IPS DF 4.7 (cell line): ENCODE results near the gene USP48.

ENCODE experiments used
- DNase-seq: peaks from one replicate; pipeline ENCODE4 v3.0.0-alpha.2; 2013; ENCODE audit warnings: low spot score; ENCODE audit errors: extremely low read depth

USP48 gene

GRCh38 chr1:21669258-21670058 is 113.5 kb downstream of the USP48 start, which contains the start of gene RAP1GAP:
TSS of gene RAP1GAP (minus strand) at chr1:21669357. CDS start at chr1:21620032, 49,325 bp downstream.
- no peak for DNase-seq

- DNase-seq: no peak
Measured at GRCh38 chr1:21668951-21669257, 114.0 kb downstream of the USP48 start.

DNA sequence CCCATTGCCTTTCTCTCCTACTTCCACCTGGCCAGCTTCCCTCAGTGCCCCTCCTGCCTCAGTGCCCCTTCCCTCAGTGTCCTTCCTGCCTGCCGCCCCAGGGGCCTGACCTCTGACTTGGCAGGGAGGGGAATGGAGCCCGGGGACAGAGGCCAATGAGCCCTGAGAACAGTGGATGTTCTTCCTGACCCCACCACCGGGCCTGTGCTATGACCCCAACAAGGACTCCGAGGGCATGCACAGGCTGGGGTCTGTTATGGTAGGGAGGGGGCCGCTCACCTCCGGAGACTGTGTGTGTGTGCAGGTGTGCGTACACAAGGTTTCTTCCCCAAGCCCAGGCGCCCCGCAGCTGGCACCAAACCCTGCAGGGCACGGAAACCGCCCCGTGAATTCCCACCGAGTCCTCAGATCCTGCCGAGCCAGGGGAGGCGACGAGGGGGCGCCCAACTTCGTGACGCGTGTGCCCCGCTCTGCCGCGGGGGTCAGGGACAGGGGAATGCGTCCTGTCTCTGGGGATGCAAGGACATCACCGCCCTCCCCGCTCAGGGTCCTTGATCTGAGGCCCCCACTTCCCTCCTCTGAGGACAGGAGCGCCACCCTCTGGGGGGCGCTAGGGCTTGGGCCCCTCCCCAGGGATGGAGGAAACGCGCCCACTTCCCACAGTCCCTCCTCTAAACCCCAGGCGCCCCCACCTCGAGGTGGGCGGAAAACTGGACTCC is 114.6 kb downstream of the USP48 start:
- no peak for DNase-seq

GRCh38 chr1:21667348-21668231 is 115.4 kb downstream of the USP48 start:
- no peak for DNase-seq

DNA sequence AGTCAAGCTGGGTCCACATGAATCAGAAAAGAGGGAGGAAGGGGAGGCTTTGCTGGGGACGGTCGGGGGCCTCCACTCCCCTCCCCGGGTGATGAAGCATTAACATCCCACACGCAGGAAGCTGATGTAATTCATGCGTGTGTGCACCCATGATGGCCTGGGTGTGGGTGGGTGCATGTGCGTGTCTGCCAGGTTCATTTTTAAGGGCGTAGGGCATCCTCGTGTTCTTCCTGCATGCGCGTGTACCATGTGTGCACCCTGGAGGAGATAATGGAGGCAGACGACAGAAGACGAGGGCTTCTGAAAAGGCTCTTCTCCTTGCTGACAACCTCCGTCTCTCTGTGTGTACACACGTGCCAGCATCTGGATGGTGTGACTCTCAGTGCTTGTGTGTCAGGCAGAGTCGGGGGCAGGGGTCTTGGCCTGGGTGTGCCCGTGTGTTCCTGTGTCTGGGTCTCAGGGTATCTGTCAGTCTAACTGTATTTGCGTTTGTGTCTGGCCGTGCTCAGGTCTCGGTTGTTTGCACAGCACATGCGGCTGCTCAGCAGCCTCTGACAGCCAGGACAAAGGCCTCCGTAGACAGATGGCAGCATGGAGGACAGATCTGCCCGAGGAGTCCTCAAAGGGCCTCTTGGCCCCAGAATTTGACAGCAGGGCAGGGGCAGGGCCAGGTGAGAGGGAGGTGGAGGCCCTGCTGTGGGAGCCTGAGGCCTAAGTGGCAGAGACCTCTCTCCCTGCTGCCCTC is 116.2 kb downstream of the USP48 start:
- no peak for DNase-seq

DNA sequence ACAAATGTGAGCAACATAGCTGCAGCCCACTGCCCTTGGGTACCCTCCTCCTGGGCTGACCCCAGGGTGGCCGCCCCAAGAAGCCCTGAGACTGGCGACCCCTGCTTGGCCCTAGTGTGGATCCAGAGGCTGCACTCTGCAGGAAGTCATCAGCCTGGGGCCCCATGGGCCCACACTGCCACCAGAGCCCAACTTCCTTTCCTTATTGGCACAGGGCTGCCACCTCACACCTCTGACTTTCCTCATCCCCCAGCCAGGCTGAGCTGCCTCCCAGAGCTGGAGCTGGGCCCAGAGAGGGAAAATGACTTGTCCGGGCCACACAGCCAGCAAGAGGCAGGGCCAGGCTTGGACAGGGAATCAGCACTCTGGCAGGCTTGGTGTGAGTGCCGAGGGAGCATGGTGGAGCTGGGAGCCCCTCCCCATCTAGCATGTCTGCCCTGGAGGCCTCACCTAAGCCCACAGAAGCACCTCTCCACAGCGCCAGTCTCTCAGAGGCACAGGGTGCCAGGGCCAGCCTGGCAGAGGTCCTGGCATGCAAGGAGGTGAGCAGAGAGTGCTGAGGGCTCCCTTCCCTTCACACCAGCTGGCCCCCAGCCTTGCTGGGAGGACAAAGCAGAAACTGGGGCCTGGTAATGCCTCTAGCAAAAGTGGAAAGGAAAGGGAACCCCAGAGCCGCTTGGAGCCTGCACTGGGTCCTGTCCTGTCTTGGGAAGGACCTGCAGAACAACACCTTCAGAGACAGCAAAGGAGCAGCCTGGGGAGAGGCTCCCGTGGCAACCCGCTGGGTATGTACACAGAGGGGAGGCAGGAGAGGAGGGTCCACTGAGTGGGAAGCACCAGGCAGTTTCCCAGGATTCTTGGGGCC is 117.0 kb downstream of the USP48 start:
- no peak for DNase-seq

DNA sequence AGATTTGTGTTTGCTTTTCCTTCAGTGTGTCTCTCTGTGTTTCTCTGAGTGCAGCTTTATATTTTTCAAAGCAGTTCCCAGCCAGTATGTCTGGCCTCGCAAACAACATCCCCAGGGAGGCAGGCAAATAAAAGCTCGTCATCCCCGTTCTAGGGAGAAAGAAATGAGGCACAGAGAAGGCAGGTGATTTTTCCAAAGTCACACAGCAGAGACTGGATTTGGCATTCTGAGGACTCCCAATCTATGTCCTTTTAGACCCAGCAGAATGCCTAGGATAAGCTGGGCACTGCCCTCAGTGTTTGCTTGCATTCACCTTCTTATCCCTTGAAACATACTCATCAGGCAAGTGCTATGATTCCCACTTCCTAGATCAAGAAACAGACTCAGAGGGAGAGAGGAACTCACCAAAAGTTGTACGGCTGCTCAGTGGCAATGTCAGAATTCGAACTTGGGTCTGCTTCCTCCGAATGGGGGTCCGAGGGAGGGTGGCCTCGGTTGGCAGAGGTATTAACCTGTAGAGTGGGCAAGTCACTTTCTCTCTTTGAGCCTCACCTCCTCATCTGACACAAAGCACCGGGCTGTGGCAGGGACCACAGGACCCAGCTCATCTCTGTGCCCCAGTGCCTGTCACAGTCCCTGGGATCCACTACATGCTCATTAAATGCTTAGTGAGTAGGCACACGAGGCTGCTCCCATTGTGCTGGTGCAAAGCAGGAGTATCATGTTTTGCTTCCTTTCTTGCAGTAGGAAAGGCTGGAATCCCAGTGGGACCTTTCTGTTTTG is 118.0 kb downstream of the USP48 start:
- DNase-seq: no peak

DNA sequence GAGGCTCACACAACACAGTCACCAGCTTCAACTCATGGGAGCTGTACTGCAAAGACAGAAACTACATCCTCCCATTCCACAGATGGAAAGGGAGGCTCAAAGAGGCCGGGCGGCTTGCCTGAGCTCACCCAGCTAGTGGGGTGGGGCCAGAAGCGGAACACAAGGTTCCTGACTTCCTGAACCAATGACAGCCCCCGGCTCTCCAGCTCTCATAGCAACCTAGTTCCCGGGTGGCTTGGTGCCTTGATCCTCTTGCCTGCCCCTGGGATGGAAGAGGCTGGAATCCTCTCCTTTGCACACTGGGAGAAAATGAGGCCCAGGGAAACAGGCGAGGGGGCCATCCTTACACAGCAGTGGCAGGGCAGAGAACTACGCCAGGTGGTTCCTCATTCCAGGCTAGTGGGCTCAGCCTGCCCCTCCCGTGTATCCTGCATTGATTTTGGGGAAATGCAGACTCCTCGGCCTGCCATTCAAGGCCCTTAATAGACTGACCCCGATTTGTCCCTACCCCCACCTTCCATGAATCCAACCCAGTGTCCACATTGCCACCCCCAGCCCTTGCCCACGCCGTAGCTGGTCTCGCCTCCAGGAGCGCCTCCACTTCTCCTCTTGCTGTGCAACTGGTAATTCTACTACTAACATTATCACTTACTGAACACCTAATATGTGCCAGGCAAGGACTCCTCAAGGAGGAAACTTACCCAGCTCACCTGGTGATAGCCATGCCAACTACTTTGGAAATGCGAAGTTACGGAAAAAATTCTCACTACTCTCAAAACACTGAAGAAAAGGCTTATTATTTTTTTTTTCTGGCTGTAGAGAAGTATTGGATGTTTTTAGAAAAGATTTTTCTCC is 118.8 kb downstream of the USP48 start:
- DNase-seq: no peak

- DNase-seq: no peak
Measured at GRCh38 chr1:21663248-21663950, 119.5 kb downstream of the USP48 start.

DNA sequence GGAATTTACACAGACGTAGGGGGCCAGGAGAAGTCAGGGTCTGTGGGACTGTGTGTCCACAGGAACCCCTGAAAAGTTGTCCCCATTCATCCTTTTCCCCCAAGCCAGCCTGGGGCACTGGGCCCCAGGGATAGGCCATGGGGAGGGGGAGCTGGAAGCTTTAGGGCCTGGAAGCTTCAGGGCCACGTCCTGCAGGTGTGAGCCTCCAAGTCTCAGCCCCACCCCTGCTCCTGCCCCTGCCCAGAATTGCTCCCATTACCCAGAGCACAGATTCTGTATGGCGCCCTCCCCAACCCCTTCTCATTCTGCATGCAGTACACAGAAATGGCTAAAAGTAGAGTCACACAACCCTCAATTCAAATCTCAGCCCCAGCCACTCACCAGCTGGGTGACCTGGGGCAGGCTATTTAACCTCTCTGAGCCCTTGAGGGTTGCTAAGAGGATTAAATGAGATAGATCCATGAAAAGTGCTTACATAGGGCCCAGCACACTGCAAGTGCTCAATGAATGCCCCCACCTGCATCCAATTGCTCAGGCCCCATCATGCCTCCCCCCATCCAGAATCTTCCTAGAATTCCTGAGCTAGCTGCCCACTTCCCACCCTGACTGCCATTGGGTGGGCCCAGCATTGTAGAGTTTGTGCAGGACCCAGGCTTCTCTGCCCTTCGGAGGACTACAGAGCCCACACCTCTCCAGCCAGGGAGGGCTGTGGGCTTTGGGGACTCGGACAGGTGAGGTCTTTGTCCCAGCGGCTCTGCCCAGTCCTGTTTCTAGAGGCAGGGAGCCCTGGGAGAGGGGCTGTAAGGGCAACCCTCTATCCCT is 120.3 kb downstream of the USP48 start:
- no peak for DNase-seq

DNA sequence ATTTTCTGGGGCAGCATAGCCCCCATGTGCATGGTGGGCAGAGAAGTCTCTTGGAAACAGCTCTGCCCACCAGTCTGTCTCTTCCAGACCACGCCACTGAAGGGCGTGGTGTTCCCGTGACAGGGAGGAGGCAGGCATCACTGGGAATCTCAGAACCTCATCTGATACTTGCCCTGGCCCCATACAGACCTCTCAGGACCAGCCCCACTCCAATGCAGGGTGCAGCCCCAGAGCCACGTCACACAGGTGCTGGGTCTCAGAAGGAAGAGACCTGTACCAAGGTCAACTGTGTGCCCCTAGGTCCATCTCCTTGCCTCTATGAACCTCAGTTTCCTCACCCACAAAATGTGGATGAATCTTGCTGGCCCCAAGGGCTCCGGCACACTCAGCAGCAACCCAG is 121.1 kb downstream of the USP48 start:
- no peak for DNase-seq

- DNase-seq: no peak
Measured at GRCh38 chr1:21659924-21660326, 123.0 kb downstream of the USP48 start.

DNA sequence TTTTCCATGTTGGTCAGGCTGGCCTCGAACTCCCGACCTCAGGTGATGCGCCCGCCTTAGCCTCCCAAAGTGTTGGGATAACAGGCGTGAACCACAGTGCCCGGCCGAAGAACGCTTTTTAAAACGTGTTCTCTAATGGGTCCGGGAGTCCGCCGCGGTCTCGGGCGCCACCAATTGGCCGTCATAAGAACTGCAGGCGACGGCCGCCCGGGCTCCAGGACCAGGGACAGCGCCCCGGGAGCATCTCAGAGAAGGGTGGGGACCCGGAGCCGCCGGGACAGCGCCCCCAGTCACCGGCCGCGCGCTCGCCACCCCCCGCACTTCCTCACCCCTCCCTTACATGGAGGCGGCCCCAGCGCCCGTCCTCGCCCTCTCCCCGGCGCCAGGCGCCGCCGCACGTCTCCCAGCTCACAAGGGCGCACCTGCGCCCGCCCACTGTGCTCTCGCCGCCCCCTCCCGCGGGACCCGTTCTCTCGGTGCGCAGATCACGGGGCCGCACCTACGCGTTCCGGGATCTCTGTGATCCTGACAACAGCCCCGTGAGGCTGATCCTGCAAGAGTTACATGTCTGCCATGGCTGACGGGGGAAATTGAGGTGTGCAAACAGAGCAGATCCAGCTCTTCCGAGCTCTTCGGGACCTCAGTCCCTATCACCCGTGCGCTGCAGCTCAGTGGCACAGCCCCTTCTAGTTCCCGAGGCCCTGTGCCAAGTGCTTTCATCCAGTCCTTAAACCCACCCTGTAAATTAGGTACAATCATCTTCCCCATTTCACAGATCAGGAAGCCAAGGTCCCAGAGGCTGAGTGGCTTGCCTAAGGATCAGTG is 123.6 kb downstream of the USP48 start:
- DNase-seq: no peak

DNA sequence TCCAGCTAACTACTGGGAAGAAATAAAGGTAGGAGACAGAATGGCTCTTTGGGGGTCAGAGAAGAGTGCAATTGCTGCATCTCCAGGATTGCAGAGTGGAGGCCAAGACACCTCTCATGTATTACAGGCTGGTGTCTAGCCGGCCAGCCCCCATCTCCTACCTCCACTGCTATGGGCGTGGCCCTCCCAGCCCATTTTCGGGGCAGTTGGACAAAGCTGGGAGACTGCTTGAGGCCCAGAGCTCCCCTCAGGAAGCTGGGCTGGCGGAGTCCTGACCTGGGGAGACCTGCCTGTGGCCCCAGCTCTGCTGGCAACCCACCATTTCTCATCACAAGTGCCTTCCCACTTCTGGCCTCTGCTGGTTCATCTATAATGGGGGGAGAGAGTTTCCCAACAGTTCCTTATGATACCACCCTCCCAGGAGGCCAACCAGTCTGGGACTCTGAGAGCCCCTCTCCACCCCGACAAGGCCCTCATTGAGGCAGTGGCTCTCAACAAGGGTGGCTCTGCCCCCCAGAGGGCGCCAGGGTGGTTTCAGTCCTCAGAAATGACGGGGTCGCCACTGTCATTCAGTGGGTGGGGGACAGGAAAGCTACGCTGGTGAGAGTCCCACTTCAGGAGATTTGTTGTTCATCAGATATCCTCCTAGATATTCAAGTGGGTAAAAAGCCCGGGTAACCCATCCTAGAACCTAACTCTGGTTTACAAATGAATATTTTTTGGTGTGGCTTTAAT is 125.3 kb downstream of the USP48 start:
- no peak for DNase-seq

DNA sequence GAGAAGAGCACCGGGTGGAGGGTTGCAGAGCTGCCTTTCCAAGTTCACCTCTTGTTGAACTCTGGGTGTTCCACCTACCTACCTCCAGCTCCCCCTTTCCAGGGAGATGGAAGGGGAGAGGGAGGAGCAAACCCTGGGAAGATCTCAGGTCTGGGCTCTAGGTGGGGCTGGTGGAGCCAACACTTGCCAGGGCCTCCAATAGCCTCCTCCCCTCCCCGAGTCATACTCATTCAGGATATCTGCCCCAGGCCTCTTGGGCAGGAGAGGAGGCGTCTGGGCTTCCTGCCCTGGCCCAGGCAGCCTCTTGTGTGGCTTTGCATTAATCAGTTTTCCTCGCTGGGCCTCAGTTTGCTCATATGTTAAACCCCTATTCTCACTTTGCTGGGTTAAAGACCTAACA is 127.2 kb downstream of the USP48 start:
- no peak for DNase-seq

DNA sequence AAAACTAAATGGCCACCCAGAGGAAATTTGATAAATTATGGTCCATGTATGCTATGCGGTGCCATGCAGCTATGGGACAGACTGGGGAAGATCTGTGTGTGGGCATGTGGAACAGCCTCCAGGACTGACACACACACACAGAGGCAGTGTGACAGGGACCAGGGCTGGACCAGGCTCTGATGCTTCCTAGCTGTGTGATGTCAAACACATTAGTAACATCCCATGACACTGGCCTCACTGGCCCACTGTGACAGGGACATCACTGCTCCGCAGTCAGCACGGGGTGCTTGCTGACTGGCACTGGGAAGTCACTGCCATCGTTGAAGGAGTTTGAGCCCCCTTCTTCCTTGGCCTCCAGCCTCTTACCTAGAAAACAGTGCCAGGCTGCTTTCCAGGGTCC is 127.7 kb downstream of the USP48 start:
- DNase-seq: no peak
